DMS53 treated with DMSO at 0.1 percent for 48 hours (cell line): Measurements from ENCODE around the gene LDB2.
"Not testable (repeated sequence)": the region's sequence is repeated elsewhere in the genome, so short reads cannot be mapped to it uniquely, and the experiment has no call there.

Experiments used
- DNase-seq: peaks from one replicate; lab custom pipeline; 2025; ENCODE audit not compliant: unreplicated experiment; lab: John Stamatoyannopoulos, UW

The LDB2 gene

GRCh38 chr4:16663307-16663706 is 235.1 kb downstream of the LDB2 start:
- DNase-seq: no peak

GRCh38 chr4:16661813-16662212 is 236.6 kb downstream of the LDB2 start:
- DNase-seq: no peak

- DNase-seq: no peak
Measured at GRCh38 chr4:16660656-16661055, 237.8 kb downstream of the LDB2 start.

- no peak for DNase-seq
Measured at GRCh38 chr4:16659694-16660093, 238.8 kb downstream of the LDB2 start.

- no peak for DNase-seq
Measured at GRCh38 chr4:16659079-16659478, 239.4 kb downstream of the LDB2 start.

- no peak for DNase-seq
Measured at GRCh38 chr4:16658183-16658582, 240.3 kb downstream of the LDB2 start.

GRCh38 chr4:16655111-16655510 is 243.3 kb downstream of the LDB2 start:
- DNase-seq: no peak

- DNase-seq: no peak
Measured at GRCh38 chr4:16652732-16653305, 245.6 kb downstream of the LDB2 start.

- DNase-seq: no peak
Measured at GRCh38 chr4:16646459-16646858, 252.0 kb downstream of the LDB2 start.

GRCh38 chr4:16643893-16644292 is 254.6 kb downstream of the LDB2 start:
- DNase-seq: no peak

GRCh38 chr4:16642897-16643296 is 255.5 kb downstream of the LDB2 start:
- peak; percentile 22 for DNase-seq

GRCh38 chr4:16641971-16642370 is 256.5 kb downstream of the LDB2 start:
- no peak for DNase-seq

- DNase-seq: no peak
Measured at GRCh38 chr4:16636912-16637630, 261.4 kb downstream of the LDB2 start.

- DNase-seq: no peak
Measured at GRCh38 chr4:16636304-16636703, 262.1 kb downstream of the LDB2 start.

GRCh38 chr4:16629274-16629673 is 269.2 kb downstream of the LDB2 start:
- DNase-seq: not testable (repeated sequence)

- DNase-seq: not testable (repeated sequence)
Measured at GRCh38 chr4:16628835-16629234, 269.6 kb downstream of the LDB2 start.

- no peak for DNase-seq
Measured at GRCh38 chr4:16627999-16628398, 270.4 kb downstream of the LDB2 start.

GRCh38 chr4:16626945-16627344 is 271.5 kb downstream of the LDB2 start:
- DNase-seq: no peak

- no peak for DNase-seq
Measured at GRCh38 chr4:16622826-16623225, 275.6 kb downstream of the LDB2 start.

- DNase-seq: no peak
Measured at GRCh38 chr4:16617435-16617834, 281.0 kb downstream of the LDB2 start.

- DNase-seq: no peak
Measured at GRCh38 chr4:16617011-16617410, 281.4 kb downstream of the LDB2 start.

GRCh38 chr4:16609170-16609758 is 289.2 kb downstream of the LDB2 start:
- no peak for DNase-seq
